GM18907 (cell line): ENCODE results near the gene ATF4.
A peak's percentile ranks its signal among the peaks of the same experiment; 100 is the strongest.
"Not testable (repeated sequence)": the region's sequence is repeated elsewhere in the genome, so short reads cannot be mapped to it uniquely, and the experiment has no call there.

Source experiments
- ATAC-seq: cut with Tn5 transposase; IDR thresholded peaks from one replicate; pipeline ENCODE4 v1.9.1; 2021; ENCODE audit warnings: mild to moderate bottlenecking, moderate library complexity; ENCODE audit not compliant: unreplicated experiment

ATF4 gene

DNA sequence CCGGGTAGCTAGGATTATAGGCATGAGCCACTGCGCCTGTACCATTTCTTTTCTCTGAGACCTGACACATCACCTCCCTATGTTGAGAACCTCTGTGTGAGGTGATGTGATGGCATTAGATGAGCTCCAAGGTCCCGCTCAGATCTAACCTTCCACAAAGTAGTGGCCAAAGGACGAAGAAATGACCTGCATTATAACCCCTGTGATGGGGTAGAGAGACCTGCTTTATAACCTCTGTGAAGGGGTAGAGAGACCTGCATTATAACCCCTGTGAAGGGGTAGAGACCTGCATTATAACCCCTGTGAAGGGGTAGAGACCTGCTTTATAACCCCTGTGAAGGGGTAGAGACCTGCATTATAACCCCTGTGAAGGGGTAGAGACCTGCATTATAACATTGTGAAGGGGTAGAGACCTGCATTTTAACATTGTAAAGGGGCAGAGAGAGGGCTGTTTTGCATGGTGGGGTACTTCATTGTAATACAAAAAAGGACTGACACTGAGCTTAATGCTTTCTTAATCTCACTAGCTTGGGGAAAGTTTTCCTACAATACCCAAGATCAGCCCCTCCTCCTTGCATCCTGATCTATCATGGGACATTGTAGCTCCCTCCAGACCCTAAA lies 9.7 kb upstream of the ATF4 start:
- ATAC-seq: no peak

GRCh38 chr22:39511226-39511625 lies 9.1 kb upstream of the ATF4 start:
- no peak for ATAC-seq

DNA sequence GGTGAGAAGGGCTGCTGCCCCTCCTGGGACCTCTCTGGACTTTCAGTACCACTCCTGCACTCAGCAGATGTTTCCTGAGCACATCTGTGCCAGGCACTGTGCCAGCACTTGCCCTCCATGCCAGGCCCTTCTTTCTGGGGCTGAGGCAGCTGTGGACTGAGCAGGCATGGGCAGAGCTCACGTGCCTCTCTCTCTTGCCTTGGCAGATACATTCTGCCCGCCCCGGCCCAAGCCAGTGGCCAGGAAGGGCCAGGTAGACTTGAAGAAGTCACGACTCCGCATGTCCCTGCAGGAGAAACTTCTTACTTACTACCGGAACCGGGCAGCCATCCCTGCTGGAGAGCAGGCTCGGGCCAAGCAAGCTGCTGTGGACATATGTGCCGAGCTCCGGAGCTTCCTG lies 8.3 kb upstream of the ATF4 start:
- no peak for ATAC-seq

- no peak for ATAC-seq
Observed at GRCh38 chr22:39513791-39514190, 6.6 kb upstream of the ATF4 start.

DNA sequence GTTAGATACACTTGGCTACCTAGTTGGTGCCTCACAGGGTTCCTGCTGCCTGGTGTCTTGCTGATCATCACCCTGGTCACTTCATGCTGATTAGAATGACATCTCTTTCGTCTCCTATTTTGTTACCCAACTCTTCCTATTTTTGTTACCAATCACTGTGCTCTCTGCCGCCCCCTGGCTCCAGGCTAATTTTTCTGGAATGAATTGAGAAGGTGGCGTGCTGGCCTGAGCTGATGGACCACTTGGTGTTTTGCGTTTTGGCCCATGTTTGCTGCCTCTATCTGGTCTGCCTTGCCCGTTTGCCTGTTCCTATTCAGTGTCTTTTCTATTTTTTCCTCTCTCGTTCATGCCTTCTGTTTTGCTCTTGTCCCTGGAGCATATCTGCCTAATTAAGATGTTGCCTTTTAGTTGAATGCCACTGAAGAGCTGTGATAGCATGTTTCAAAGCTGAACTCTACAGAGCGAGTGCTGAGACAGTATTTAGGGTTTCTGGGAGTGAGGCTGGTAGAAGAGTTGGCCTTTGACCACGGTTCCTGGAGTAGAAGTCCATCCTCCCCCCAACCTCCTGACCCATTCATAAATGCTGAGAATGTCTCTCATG lies 5.9 kb upstream of the ATF4 start:
- ATAC-seq: no peak

GRCh38 chr22:39515266-39516050 lies 4.9 kb upstream of the ATF4 start:
- no peak for ATAC-seq

- ATAC-seq: no peak
Observed at GRCh38 chr22:39517470-39517869, 2.9 kb upstream of the ATF4 start.

DNA sequence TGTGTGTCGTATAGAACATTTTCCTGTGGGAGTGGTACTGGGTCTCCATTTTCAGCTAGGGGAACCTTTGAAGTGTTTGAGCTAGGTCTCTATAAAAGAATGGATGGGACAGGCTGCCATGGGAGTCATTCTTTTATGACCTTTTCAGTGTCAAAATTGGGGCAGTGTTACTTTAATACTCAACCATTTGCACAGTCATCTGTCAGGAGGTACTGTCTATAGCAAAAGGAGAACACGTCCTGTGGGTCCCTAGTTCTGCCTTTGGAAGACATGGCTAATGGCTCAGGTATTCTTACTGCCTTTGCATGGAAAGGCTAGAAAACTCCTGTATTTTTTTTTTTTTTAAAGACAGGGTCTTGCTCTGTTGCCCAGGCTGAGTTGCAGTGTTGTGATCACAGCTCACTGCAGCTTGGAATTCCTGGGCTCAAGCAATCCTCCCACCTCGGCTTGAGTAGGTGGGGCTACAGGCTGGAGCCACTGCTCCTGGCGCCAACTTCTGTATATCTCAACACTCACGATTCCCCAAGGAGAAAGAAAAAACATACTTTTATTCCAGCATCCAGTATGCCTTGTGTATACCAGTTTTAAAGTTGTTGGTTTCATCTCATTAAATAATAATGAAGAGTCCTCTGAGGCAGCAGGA lies 2.1 kb upstream of the ATF4 start:
- ATAC-seq: no peak

- ATAC-seq: no peak
Observed at GRCh38 chr22:39518996-39519680, 1.2 kb upstream of the ATF4 start.

DNA sequence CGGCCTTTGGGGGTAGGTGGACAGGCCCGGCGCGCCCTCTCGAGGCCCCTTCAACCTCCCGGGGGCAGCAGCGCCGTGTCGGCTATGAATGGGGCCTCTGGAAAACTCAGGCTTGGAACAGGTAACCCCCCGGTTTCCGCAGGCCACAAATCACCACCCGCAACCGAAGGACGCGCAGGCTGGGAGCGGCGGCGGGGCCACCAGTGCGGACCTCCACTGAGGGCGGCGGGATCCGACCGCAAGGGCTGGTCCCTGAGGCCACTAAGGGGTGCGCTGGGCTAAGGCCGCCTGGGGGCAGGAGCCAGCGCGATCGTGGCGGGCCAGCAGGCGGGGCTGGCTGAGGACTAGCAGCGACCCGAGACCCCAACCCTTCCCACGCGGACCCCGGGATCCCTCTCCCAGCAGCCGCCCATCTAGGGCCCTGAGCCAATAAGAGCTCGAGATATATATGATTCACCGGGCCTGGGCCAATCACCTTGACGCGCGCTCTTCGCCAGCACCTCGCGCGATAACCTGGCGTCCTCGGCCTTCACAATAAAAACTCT lies 609 bp upstream of the ATF4 start:
- ATAC-seq: peak; percentile 80

DNA sequence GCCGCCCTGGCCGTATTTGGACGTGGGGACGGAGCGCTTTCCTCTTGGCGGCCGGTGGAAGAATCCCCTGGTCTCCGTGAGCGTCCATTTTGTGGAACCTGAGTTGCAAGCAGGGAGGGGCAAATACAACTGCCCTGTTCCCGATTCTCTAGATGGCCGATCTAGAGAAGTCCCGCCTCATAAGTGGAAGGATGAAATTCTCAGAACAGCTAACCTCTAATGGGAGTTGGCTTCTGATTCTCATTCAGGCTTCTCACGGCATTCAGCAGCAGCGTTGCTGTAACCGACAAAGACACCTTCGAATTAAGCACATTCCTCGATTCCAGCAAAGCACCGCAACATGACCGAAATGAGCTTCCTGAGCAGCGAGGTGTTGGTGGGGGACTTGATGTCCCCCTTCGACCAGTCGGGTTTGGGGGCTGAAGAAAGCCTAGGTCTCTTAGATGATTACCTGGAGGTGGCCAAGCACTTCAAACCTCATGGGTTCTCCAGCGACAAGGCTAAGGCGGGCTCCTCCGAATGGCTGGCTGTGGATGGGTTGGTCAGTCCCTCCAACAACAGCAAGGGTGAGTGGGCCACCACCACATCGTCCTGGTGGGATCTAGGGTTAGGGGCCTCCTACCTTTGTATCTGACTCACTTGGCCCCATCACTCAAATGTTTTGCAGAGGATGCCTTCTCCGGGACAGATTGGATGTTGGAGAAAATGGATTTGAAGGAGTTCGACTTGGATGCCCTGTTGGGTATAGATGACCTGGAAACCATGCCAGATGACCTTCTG lies 934 bp downstream of the ATF4 start:
- ATAC-seq: not testable (repeated sequence)

DNA sequence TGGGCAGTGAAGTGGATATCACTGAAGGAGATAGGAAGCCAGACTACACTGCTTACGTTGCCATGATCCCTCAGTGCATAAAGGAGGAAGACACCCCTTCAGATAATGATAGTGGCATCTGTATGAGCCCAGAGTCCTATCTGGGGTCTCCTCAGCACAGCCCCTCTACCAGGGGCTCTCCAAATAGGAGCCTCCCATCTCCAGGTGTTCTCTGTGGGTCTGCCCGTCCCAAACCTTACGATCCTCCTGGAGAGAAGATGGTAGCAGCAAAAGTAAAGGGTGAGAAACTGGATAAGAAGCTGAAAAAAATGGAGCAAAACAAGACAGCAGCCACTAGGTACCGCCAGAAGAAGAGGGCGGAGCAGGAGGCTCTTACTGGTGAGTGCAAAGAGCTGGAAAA lies 1.7 kb downstream of the ATF4 start:
- not testable (repeated sequence) for ATAC-seq

DNA sequence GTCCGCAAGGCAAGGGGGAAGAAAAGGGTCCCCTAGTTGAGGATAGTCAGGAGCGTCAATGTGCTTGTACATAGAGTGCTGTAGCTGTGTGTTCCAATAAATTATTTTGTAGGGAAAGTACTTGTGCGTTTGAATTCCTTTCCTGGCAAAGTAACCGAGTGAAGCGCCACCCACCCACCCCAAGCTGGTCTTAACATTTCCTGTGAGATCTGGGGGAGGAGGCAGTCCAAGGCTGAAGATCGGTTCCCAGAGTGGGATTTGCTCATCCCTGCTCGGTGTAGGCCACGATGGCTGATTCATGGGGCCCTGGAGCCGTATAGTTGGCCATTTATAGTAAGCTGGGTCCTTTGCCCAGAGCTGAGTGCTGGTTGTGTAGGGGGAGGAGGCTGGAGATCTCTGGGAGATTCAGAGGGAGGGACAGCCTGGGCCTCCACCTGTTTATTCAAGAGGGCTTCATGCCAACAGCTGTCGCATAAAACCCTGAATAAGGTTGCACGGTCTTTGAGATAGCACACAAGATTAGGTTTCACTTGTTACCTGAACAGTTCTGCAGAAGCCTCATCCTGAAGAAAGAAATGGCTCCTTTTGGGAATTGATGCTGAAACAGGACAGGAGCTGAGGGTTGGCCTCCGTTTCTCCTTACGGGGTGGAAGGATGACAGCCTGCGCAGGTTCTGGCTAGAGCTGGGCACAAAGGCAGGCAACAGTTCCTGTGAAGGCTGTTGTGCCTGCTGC lies 2.4 kb downstream of the ATF4 start:
- ATAC-seq: no peak

DNA sequence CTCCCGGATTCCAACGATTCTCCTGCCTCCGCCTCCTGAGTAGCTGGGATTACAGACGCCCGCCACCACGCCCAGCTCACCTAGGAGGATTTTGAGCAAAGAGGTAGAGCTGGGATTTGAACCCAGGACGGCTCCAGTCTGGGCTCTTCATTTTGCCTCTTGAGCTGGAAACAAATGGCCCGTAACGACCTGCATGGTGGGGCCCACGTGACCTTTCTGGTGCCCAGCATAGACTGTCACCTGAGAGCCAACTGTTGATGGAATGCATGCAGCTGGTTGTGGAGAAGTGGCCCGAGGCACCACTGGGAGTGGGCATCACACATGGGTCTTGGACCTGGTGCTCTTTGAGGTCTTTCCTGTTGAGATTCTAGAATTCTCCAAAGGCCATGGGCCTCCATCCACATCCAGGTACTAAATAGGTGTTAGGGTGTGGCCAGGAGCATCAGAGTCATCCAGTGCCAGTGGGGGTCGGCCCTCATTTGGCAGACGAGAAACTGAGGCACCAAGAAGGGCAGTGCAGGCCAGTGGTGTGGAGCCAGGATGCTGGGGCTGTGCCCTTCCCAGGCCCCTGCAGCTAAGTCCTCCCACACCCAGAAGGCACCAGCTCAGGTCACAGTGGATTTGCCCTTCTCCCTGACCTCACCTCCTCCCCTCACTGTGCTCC lies 3.9 kb downstream of the ATF4 start:
- no peak for ATAC-seq

- ATAC-seq: no peak
Observed at GRCh38 chr22:39524753-39525657, 4.6 kb downstream of the ATF4 start.

- no peak for ATAC-seq
Observed at GRCh38 chr22:39525658-39525975, 5.3 kb downstream of the ATF4 start.

DNA sequence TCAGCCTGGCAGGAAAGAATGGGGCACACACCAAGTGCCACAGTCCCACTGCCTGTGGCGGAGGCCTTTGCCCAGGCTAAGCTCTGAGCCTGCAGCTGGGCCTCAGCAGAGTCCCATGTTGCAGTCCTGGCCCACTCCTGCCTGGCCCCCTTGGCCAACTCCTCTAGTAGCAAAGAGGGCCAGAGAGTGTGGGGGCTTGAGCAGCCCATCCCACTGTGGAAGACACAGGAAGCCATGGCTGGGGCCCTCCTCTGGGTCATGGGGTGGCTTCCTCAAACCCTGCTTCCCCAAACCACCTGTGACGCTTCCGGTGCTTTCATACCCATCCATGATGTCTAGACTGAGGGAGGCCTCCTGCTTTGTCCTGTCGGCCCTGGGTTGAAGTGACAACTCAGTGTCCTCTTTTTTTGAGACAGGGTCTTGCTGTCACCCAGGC lies 6.4 kb downstream of the ATF4 start:
- ATAC-seq: no peak

- ATAC-seq: no peak
Observed at GRCh38 chr22:39527481-39527961, 7.2 kb downstream of the ATF4 start.
